GM10266 (cell line): ENCODE data around the gene SCUBE1.

Source experiments
- DNase-seq: peaks from one replicate; pipeline ENCODE4 v3.0.0; 2012; ENCODE audit errors: extremely low spot score
- CTCF ChIP-seq: IDR thresholded peaks from 2 replicates; pipeline ENCODE4 v1.5.1; 2012; ENCODE audit warnings: mild to moderate bottlenecking, low read depth; ENCODE audit not compliant: control insufficient read depth, insufficient read depth; ENCODE audit errors: missing control alignments

SCUBE1 gene

GRCh38 chr22:43167001-43167589 lies 176.1 kb downstream of the SCUBE1 start:
- no peak for DNase-seq
- TF ChIP-seq CTCF: no peak

DNA sequence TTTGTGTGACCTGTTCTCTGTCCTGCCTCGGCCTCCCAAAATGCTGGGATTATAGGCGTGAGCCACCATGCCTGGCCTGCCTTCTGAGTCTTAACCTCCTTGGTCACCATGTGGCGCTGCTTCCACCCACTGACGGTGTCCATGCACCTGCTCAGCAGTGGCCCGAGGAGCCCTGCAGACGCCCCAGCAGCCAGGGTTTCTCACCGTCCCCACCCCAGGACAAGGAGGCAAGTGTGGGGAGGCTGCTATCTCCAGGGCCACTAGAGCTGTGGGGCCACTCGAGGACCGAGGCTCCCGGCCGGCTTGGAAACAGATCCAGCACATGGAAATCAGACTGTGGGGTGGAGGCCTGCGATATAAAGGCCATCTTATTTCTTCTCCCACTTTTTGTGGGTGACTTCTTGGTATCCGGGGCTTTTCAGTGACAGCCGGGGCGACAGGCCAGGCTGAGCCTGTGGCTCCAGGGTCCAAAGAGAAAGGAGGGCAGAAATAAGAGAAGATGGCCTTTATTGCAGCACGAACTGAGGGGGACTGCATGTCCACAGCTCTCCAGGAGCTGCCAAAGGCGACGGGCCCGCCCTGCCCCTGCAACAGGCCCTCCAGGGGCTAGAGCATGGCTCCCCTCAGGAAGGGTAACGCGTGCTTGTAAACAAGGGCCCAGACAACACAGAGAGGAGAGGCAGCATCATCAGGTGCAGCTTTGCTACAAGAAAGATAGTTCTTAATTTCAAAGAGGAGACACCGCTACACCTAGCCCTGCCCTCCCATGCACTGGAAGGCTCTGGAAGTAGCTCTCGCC lies 176.8 kb downstream of the SCUBE1 start:
- no peak for TF ChIP-seq CTCF

DNA sequence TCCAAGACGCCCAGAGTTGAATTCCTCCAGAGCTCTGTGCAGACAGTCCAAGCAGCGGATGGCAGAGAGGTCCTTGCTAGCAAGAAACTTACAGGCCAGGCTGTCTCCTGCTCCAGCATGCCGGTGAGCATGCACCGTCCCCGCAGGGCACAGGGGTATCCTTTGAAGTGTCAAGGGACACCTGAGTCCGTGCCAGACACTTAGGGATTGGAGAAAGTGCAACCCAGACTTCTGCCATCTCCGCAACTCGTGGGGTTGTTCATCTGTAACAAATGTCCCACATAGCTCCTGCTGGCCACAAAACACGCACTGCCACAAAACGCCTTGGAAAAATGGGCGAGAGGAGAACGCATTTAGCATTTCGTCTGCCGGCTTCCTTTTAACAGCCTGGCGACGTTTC lies 178.5 kb downstream of the SCUBE1 start:
- DNase-seq: no peak
- TF ChIP-seq CTCF: no peak

More for the DNA sequence above, 176.8 kb downstream of the SCUBE1 start:
- no peak for DNase-seq

DNA sequence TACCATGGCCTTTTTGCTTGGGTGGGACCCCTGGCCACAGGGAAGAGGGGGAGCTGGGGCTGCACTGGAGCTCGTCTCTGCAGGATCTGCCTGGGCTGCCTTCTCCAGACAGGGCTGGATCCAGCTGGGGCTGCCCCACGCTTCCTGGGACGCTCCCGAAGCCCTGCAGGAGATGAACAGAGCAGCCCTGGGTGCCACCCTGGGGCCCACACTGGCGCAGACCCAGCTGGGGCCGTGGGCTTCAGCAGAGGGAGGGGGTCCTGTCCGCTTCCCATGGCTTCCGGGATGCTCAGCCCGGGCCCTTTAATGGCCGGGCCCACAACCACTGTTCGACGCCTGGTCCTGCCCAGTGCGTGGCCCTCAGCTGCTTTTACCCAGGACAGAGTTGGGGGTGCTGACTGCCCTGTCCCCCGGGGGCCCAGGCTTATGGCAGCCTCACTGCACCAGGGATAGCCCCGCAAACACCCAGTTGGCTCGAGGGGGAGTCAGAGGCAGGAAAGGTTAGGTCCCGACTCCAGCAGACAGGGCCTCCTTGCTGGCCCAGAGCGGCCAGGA lies 179.9 kb downstream of the SCUBE1 start:
- no peak for DNase-seq
- no peak for TF ChIP-seq CTCF

GRCh38 chr22:43162412-43163150 lies 180.6 kb downstream of the SCUBE1 start:
- DNase-seq: no peak
- TF ChIP-seq CTCF: no peak

DNA sequence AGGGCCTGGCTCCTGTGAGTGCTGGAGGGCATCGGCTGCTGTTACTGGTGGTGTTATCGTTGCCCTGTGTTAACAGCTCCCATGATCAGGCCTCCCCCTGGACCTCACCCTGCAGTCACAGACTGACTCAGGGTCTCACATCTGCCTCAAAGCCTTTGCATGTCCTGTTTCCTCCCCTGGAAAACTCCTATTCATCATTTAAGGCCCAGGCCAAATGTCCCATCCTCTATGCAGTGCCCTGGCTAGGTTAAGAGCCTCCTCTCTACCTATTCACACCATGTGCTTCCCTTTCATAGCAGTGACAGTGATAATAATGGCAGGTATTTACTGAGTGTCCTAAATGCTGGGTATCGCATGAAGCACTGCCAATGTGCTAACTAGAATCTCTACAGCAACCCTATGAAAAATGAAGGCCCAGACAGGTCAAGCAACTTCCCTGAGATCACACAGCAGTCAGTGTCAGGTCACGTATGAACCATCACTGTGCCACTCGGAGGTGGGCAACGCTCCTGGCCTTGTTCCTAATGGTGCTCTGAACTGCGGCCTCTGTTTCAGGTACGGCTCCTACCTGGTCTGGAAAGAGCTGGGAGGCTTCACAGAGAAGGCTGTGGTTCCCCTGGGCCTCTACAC lies 182.6 kb downstream of the SCUBE1 start:
- DNase-seq: no peak

More for the DNA sequence above, 182.6 kb downstream of the SCUBE1 start:
- TF ChIP-seq CTCF: no peak
